ENCODE results near the gene NDST1.

Gene NDST1

DNA sequence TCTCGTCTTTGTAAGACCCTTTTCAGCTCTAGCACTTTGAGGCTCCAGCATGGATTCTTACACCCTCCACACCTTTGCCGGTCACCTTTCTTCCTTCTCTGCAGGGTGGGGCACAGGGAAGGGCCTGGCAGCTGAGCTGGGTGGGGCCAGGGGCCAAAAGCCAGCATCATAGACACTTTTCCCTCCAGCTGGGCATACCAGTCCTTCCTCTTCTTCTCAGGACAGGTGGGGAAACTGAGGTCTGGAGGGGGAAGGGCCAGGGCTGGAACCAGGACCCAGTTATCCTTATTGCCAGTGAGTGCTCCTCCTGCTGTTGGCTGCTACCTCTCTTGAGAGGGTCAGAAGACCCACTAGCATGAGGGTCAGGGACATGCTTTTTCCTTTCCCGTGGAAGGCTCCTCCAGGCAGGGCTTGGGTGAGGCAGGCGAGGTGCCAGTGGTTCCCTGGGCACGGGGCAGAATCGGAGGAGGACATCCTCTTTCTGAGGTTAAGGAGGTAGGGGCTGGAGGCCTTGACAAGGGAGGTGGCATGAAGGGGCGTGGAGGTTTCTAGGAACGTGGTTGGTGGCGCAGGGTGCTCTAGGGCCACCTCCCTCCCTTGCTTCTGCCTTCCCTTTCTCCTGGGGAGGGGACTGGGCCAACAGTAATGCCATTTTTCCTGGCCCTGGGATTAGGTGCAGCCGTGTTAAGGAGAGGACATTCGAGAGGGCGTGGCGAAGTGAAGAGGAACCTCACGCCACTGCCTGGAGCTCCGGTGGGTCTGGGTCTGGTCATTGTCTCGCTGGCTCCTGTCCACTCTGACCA lies at the start of gene NDST1:
TSS of gene NDST1 (plus strand) at position 658 of the 803 bp plus-strand sequence. CDS start 13,124 bp downstream, outside the sequence.
- H3K27ac ChIP-seq: peak within 1 kb of the TSS; percentile 75
- TF ChIP-seq, protein P1, sequence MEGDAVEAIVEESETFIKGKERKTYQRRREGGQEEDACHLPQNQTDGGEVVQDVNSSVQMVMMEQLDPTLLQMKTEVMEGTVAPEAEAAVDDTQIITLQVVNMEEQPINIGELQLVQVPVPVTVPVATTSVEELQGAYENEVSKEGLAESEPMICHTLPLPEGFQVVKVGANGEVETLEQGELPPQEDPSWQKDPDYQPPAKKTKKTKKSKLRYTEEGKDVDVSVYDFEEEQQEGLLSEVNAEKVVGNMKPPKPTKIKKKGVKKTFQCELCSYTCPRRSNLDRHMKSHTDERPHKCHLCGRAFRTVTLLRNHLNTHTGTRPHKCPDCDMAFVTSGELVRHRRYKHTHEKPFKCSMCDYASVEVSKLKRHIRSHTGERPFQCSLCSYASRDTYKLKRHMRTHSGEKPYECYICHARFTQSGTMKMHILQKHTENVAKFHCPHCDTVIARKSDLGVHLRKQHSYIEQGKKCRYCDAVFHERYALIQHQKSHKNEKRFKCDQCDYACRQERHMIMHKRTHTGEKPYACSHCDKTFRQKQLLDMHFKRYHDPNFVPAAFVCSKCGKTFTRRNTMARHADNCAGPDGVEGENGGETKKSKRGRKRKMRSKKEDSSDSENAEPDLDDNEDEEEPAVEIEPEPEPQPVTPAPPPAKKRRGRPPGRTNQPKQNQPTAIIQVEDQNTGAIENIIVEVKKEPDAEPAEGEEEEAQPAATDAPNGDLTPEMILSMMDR (conservative IDR thresholded peaks at IDR 0.05): no peak
- no peak for TF ChIP-seq ZFX (IDR thresholded peaks at IDR 0.05)

DNA sequence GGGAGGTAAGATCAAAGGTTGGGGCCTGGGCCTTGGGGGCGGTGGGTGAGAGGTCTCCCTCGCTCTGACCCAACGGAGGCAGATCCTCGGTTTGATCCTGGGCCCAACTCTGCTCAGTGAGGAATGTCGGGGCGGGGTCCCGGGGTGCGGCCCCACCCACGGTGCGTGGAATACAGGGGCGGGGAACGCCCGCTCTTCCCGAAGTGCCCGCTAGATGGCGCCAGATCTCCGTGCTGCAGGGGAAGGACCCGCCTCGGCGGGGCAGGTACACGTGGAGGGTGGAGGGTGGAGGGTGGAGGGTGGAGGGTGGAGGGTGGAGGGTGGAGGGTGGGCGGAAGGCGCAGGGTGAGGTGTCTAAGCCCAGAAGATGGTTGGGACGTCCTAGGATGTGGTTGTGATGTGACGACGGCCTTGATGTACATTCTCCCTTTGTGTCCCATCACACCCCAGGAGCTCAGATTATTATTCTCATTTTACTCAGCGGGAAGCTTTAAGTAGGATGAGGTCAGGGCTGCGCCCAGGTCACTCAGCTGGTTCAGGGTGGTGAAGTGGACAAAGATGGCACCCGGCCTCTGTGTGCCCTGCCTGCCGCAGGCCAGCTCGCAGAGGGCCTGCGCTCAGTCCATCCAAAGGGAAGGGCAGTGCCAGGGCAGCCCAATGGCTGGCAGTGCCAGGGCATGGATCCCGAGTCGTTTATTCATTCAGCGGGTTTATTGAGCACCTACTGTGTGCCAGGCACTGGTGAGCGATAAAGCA lies 49.0 kb upstream of the NDST1 start:
- TF ChIP-seq, protein P1 (conservative IDR thresholded peaks at IDR 0.05): peak; percentile 89
- no peak for TF ChIP-seq ZFX (IDR thresholded peaks at IDR 0.05)
- peak overlapping the region; percentile 13 for H3K27ac ChIP-seq

DNA sequence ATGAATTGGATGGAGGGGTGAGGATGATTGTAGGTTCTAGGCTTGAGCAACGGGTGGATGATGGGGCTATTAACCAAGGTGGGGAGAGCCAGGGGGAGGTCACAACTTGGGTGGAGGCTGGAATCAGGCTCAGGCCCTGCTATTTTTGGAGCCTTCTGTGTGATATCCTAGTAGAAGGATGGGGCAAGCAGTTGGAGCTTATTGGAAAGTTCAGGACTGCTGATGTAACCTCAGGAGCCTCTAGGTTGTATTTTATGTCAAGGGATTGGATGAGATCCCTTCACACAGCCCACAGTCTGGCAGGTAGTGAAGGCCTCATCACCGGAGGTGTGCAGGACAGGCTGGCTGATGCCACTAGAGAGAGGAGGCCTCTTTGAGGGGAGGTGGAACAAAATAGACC lies 47.1 kb upstream of the NDST1 start:
- no peak for TF ChIP-seq ZFX (IDR thresholded peaks at IDR 0.05)
- TF ChIP-seq, protein P1 (conservative IDR thresholded peaks at IDR 0.05): no peak
- no peak overlapping the region for H3K27ac ChIP-seq

DNA sequence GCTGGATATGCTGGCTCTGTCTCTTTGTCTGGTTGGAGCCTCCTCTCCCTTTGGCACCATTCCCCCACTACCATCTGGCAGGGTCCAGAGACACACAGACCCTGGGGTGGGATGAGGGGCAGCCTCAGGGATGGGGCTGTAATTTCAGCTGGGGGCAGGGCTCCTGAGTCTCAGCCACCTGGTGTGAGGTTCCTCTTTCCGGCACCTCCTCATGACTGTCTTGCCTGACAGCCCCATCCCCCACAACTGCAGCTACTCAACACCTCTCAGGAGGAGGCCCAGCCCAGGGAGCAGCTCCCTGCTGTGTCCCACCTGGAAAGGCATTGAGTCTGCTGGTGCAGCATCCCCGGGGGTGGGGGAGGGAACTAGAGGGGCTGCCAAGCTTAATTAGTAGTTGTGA lies 46.7 kb upstream of the NDST1 start:
- H3K27ac ChIP-seq: no peak overlapping the region
- TF ChIP-seq, protein P1 (conservative IDR thresholded peaks at IDR 0.05): no peak
- TF ChIP-seq ZFX (IDR thresholded peaks at IDR 0.05): no peak

DNA sequence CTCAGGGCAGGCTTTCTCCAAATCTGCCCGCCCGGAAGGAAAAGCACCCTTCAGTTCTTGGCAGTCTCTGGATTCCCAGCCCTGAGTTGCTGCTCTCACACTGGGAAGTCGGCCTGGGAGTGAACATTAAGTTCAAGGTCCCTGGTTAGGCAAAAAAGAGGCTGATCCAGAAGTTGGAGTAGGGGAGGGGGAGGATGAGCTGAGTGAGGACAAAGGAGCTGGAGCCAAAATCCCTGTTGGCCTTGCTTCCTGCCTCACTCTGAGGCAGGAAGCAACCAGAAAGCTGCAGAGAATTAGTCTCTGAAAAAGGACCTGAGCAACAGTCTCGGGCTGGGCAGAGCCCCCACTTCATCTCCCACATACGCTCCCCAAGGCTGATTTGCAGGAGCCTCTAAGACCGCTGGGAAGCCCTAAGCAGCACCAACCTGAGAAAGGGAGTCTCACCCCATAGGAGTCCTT lies 43.3 kb upstream of the NDST1 start:
- TF ChIP-seq, protein P1 (conservative IDR thresholded peaks at IDR 0.05): no peak
- TF ChIP-seq ZFX (IDR thresholded peaks at IDR 0.05): no peak
- no peak overlapping the region for H3K27ac ChIP-seq

DNA sequence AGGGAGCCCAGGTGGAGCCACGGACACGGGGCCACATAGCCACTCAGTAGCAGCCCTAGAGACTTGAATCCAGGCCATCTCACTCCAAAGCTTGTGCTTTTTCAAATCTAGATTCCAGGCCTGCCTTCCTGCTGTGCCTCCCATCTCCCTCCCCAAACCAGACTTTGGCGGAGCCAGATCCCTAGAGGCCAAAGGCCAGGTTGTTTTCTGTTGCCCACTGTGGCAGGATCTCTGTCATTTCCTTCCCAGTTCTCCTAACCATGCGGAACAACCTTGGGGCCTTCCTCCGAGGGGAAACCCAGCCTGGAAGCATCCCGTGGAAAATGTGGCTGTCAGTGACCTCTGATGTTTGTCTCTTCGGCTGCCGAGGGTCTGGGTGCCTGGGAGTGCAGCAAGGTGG lies 42.0 kb upstream of the NDST1 start:
- TF ChIP-seq ZFX (IDR thresholded peaks at IDR 0.05): no peak
- TF ChIP-seq, protein P1 (conservative IDR thresholded peaks at IDR 0.05): no peak
- H3K27ac ChIP-seq: no peak overlapping the region

DNA sequence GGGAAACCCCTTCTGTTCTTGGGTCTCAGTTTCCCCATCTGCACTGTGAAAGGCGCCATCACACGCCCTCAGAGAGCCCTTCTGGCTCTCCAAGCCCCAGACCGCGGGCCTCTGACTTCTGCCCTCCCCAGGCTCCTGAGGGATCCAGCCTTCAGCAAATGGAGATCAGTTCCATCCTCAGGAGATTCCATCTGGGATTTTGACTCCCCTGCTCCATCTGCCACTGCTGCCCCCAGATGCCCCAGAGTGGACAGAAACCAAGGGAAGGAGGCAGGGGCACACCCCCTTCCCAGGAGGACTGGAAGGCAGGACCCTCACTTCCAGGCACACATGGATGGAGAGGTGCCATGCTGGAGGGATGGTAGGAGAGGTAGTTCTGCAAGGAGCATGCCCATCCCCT lies 39.7 kb upstream of the NDST1 start:
- no peak overlapping the region for H3K27ac ChIP-seq
- TF ChIP-seq ZFX (IDR thresholded peaks at IDR 0.05): no peak
- TF ChIP-seq, protein P1 (conservative IDR thresholded peaks at IDR 0.05): no peak
